ENCODE measurements around the gene ZNG1F.
"Not testable (repeated sequence)": the region's sequence is repeated elsewhere in the genome, so short reads cannot be mapped to it uniquely, and the experiment has no call there.

GRCh38 chr9:41106472-41107116 lies 82.5 kb downstream of the ZNG1F start:
- not testable (repeated sequence) for TF ChIP-seq EZH2 (IDR thresholded peaks at IDR 0.05; ENCODE audit: insufficient read depth, poor library complexity, severe bottlenecking); EZH2phosphoT487 (IDR thresholded peaks at IDR 0.05; ENCODE audit: insufficient read depth, low read depth)
